ENCODE results near the gene INSC. TPM values are rescaled to one million over a fixed set of nuclear protein-coding genes. Genes with fewer than 3 reads are reported as not detected.

INSC gene
- total RNA-seq, 4 donors from 2014 or later = 1.3 to 11.4 (median 2.6) TPM

GRCh38 chr11:15144347-15144746 is 29.6 kb downstream of the INSC start:
- no peak for ATAC-seq
- 33% methylated on average over 1 of the region's 1 CpG; no CpG with 5 or more reads in 1 of the 2 donors for WGBS, 2 donors (ENCODE audit: low coverage in 1 of 2)
- no peak overlapping the region for H3K27ac ChIP-seq

GRCh38 chr11:15145151-15145550 is 30.4 kb downstream of the INSC start:
- H3K9me3 ChIP-seq = no peaks in the 10 kb centered on the region
- no peaks in the 10 kb centered on the region for H3K4me1 ChIP-seq
- no peaks in the 10 kb centered on the region for H3K27me3 ChIP-seq
- no peak for ATAC-seq
- no peak overlapping the region for H3K27ac ChIP-seq
- TF ChIP-seq EP300 (IDR thresholded peaks at IDR 0.05) (no peak), POLR2A (IDR thresholded peaks at IDR 0.05) (no peak)
- TF ChIP-seq, protein P1, sequence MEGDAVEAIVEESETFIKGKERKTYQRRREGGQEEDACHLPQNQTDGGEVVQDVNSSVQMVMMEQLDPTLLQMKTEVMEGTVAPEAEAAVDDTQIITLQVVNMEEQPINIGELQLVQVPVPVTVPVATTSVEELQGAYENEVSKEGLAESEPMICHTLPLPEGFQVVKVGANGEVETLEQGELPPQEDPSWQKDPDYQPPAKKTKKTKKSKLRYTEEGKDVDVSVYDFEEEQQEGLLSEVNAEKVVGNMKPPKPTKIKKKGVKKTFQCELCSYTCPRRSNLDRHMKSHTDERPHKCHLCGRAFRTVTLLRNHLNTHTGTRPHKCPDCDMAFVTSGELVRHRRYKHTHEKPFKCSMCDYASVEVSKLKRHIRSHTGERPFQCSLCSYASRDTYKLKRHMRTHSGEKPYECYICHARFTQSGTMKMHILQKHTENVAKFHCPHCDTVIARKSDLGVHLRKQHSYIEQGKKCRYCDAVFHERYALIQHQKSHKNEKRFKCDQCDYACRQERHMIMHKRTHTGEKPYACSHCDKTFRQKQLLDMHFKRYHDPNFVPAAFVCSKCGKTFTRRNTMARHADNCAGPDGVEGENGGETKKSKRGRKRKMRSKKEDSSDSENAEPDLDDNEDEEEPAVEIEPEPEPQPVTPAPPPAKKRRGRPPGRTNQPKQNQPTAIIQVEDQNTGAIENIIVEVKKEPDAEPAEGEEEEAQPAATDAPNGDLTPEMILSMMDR (IDR thresholded peaks at IDR 0.05) = no peak
- no peaks in the 10 kb centered on the region for H3K36me3 ChIP-seq
- WGBS, 2 donors (ENCODE audit: low coverage in 1 of 2) = 33 to 40% methylated on average over 1 of the region's 2 CpGs
- no peak overlapping the region for H3K4me3 ChIP-seq

More at GRCh38 chr11:15144347-15144746, 29.6 kb downstream of the INSC start:
- Histone ChIP-seq H3K36me3 (no peaks in the 10 kb centered on the region), H3K4me1 (no peaks in the 10 kb centered on the region), H3K9me3 (no peaks in the 10 kb centered on the region), H3K27me3 (no peaks in the 10 kb centered on the region), H3K4me3 (no peak overlapping the region)
- TF ChIP-seq, protein P1 (IDR thresholded peaks at IDR 0.05) = no peak
- TF ChIP-seq EP300 (IDR thresholded peaks at IDR 0.05) = no peak
- TF ChIP-seq POLR2A (IDR thresholded peaks at IDR 0.05) = no peak
- TF ChIP-seq POLR2AphosphoS5 (IDR thresholded peaks at IDR 0.05) = no peak

GRCh38 chr11:15145615-15146014 is 30.9 kb downstream of the INSC start:
- no peaks in the 10 kb centered on the region for H3K9me3 ChIP-seq
- no peaks in the 10 kb centered on the region for H3K36me3 ChIP-seq
- TF ChIP-seq EP300 (IDR thresholded peaks at IDR 0.05) = no peak
- TF ChIP-seq POLR2A (IDR thresholded peaks at IDR 0.05) = no peak
- TF ChIP-seq, protein P1 (IDR thresholded peaks at IDR 0.05) = no peak
- no peak for TF ChIP-seq POLR2AphosphoS5 (IDR thresholded peaks at IDR 0.05)
- H3K4me3 ChIP-seq = no peak overlapping the region
- H3K27me3 ChIP-seq = no peaks in the 10 kb centered on the region
- H3K4me1 ChIP-seq = no peaks in the 10 kb centered on the region
- 80% methylated on average over 1 of the region's 1 CpG; no CpG with 5 or more reads in 1 of the 2 donors for WGBS, 2 donors (ENCODE audit: low coverage in 1 of 2)
- no peak overlapping the region for H3K27ac ChIP-seq
- ATAC-seq = no peak

- no peak for TF ChIP-seq POLR2A (IDR thresholded peaks at IDR 0.05)
- no peak for TF ChIP-seq EP300 (IDR thresholded peaks at IDR 0.05)
- TF ChIP-seq, protein P1 (IDR thresholded peaks at IDR 0.05) = no peak
- no peak for TF ChIP-seq POLR2AphosphoS5 (IDR thresholded peaks at IDR 0.05)
- Histone ChIP-seq H3K27me3 (no peaks in the 10 kb centered on the region), H3K4me3 (no peak overlapping the region), H3K36me3 (no peaks in the 10 kb centered on the region), H3K9me3 (no peaks in the 10 kb centered on the region), H3K27ac (peak overlapping the region in 1 of 4 donors; percentile 9), H3K4me1 (no peaks in the 10 kb centered on the region)
- WGBS, 2 donors (ENCODE audit: low coverage in 1 of 2) = 61 to 72% methylated on average over 3 of the region's 3 CpGs
- no peak for ATAC-seq
Measured at GRCh38 chr11:15146271-15147003, 31.7 kb downstream of the INSC start.

DNA sequence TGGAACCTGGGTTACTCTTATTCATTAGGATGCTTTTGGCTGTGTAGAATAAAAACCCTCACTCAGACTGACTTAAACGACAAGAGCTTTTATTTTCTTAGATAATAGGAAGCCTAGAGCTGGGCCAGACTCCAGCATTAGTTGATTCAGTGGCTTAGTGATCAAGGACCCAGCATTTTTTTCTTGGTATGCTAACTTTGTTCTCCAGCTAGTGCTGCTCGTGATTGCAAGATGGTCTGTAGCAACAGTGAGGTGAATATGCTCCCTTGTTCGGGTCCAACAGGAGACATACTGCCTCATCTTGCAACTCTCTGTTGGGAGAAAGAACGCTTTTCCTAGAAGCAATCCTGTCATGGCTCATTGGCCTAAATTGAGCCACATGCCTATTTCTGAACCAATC is 33.4 kb downstream of the INSC start:
- no peak for ATAC-seq
- no peak overlapping the region for H3K4me3 ChIP-seq
- H3K9me3 ChIP-seq = no peaks in the 10 kb centered on the region
- H3K27me3 ChIP-seq = no peaks in the 10 kb centered on the region
- no peak overlapping the region for H3K27ac ChIP-seq
- H3K4me1 ChIP-seq = no peaks in the 10 kb centered on the region
- TF ChIP-seq EP300 (IDR thresholded peaks at IDR 0.05) = no peak
- no peak for TF ChIP-seq POLR2A (IDR thresholded peaks at IDR 0.05)
- TF ChIP-seq, protein P1 (IDR thresholded peaks at IDR 0.05) = no peak
- no peak for TF ChIP-seq POLR2AphosphoS5 (IDR thresholded peaks at IDR 0.05)
- H3K36me3 ChIP-seq = no peaks in the 10 kb centered on the region
- 71 to 81% methylated on average over 3 to 4 of the region's 4 CpGs for WGBS, 2 donors (ENCODE audit: low coverage in 1 of 2)

All from gastroesophageal sphincter (tissue), 4 donors.